BLaER1 treated with 17β-estradiol and CSF1 and Interleukin-3, amounts not matched to agents 10 nM and 100 nM (cell line): ENCODE measurements around the gene OSGIN1.

Experiments used
- H3K27ac ChIP-seq, 11 experiments: shearing (Covaris generic); formaldehyde crosslinking; 2 replicates each; pipeline ENCODE4 v1.8.1; 2022
- H3K27me3 ChIP-seq, 11 experiments: shearing (Covaris generic); formaldehyde crosslinking; 2 replicates each; pipeline ENCODE4 v1.8.1; 2022
- H3K36me3 ChIP-seq, 11 experiments: shearing (Covaris generic); formaldehyde crosslinking; 2 replicates each; pipeline ENCODE4 v1.8.1; 2022
- H3K4me1 ChIP-seq, 10 experiments: shearing (Covaris generic); formaldehyde crosslinking; 2 replicates each; pipeline ENCODE4 v1.8.1; 2022
- H3K4me2 ChIP-seq, 11 experiments: shearing (Covaris generic); formaldehyde crosslinking; 2 replicates each; pipeline ENCODE4 v1.8.1; 2022
- H3K4me3 ChIP-seq, 10 experiments: shearing (Covaris generic); formaldehyde crosslinking; 2 replicates each; pipeline ENCODE4 v1.8.1; 2022
- H3K9ac ChIP-seq, 11 experiments: shearing (Covaris generic); formaldehyde crosslinking; 2 replicates each; pipeline ENCODE4 v1.8.1; 2022
- H3K9me3 ChIP-seq, 11 experiments: shearing (Covaris generic); formaldehyde crosslinking; replicated peaks in 1 of 11; 2 replicates each; pipeline ENCODE4 v1.8.1; 2022
- H4K20me1 ChIP-seq, 11 experiments: shearing (Covaris generic); formaldehyde crosslinking; 2 replicates each; pipeline ENCODE4 v1.8.1; 2022
- Cebpa-rat ChIP-seq, 11 experiments: shearing (Covaris generic); IDR thresholded peaks; 2 replicates each; pipeline ENCODE4 v1.8.1; 2022

OSGIN1 gene

DNA sequence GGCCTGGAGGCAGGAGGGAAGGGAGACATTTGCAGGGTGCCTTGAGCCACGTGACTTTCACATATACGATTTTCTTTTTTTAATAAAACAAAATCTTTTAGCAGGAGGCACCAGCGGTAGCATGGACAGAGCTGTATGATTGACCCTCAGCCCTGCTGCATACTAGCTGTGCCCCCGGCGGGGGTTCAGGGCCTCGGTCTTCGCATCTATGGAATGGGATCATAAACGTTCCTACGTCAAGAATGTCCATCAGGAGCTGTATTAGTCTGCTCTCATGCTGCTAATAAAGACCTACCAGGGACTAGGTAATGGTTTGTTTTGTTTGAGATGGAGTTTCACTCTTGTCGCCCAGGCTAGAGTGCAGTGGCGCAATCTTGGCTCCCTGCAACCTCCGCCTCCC, 62.4 kb downstream of the OSGIN1 start:
- no peak overlapping the region for H3K4me3 ChIP-seq
- H3K36me3 ChIP-seq: no peaks in the 10 kb centered on the region
- no peak for TF ChIP-seq Cebpa-rat (IDR thresholded peaks at IDR 0.05)

More for the DNA sequence above, 62.4 kb downstream of the OSGIN1 start:
- Histone ChIP-seq H3K27me3 (0 out of 22 replicates have a peak, but pooled peaks cover 0 to 2% (median 0%) of the 10 kb centered on the region in 11 experiments), H3K9ac (no peak overlapping the region), H3K9me3 (peaks cover 22 to 65% (median 44%) of the 10 kb centered on the region in 11 experiments), H3K4me2 (no peak overlapping the region), H3K4me1 (peaks cover 0 to 9% (median 6%) of the 10 kb centered on the region in 10 experiments; a peak in 9 of 20 replicates), H4K20me1 (no peaks in the 10 kb centered on the region), H3K27ac (no peak overlapping the region)
